T47D (cell line): Measurements from ENCODE around the gene INPP5A.
A peak's percentile ranks its signal among the peaks of the same experiment; 100 is the strongest.
"Not testable (repeated sequence)": the region's sequence is repeated elsewhere in the genome, so short reads cannot be mapped to it uniquely, and the experiment has no call there.

Experiments used
- DNase-seq, 2 experiments: peaks; one replicate each; pipeline versions ENCODE4 v3.0.0 to v3.0.0-alpha.2; 2011 to 2012; ENCODE audit warnings: low read depth in 1 of 2, low spot score in 1 of 2
- JUND ChIP-seq: IDR thresholded peaks from 2 replicates; pipeline ENCODE4 v1.6.1; 2012; ENCODE audit warnings: low read depth
- in situ Hi-C: cut with HindIII; loops from 2 replicates; pipeline ENCODE4 v1.10.0; 2016; ENCODE audit warnings: low sequenced_read_pairs, low pct_unique_long_range_greater_than_20kb

INPP5A gene

DNA sequence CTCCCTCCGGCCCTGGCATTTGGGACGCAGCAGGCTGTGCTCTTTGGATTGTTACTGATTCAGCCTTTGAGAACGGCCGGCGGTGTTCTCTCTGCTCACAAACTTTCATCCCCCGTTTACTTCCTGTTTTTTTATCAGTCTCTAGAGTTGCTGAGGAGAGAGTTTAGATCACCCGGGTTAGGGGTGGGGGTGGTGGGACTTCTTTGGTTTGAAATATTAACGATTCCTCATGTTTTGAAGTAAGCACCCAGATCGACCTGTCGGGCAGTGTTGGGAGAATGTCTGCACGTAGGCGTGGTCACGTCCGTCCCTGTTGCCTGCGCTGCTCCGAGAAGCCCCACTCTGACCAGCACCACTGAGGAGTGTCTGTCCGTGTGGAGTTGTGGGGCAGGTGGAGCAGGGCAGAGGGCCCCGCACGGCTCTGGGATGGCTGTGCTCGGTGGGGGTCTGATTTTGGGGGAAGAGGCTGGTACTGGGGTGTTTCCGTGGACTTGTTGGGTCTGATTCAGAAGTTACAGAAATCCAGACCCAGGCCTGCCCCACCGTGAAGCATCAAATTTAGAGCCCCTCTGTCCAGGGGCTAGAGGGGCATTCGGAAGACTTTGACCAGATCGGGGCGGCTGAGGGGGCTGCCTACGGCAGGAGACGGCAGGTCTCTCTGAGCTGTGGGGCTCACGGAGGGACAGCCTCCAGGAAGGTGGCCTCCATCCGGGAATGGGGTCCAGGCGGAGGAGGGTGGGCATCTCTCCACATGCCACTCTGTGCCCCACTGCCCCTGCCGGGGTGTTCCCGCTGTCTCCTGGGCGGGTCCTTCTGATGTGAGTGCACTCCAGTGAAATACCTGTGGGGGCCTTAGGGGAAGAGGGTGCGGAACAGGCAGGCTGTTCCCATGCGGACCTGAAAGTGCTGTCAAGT, 7.4 kb downstream of the INPP5A start:
- no peak for DNase-seq
- in situ Hi-C loops, result no loop called here
- no peak for TF ChIP-seq JUND

GRCh38 chr10:132545659-132546367, 8.2 kb downstream of the INPP5A start:
- TF ChIP-seq JUND, result no peak
- DNase-seq, result no peak
- in situ Hi-C loops, result no loop called here

DNA sequence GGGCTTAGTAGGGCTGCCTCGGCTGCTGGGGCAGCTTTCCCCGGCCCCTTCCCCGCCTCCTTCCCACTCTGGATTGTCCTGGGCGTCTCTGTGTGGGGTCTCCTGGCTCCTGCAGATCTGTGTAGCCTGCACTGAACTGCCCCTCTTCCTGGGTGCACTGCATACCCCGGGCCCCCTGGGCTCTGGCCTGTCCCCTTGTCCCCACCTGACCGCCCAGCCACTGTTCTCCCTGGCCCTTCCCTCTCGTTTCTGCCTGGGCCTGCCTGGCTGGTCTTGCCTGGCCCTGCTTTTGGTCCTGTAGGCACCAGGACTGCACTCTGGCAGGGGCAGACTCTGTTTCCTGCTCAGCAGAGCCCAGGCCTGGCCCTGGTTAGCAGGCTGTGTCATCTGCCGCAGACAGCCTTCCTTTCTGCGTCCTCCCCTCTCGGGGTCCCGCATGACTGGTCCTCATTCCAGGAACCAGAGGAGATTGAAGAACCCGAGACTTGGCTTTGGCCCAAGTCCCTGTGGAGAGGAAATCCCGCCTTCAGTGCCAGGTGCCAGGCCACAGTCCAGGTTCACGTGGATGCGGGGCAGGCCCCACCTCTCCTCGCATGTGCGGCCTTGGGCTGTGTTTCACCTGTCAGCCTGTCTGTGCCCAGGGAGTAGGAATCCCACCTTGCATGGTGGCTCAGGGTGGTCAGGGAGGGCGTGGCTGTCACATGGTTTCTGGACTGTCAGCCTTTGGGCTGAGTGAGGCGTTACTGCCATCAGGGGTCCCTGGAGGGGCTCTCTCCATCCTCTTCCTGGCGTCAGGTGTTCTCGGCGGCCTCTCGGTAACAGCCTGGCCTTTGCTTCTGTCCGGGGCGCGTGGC, 9.2 kb downstream of the INPP5A start:
- in situ Hi-C loops, result no loop called here
- DNase-seq, result no peak

DNA sequence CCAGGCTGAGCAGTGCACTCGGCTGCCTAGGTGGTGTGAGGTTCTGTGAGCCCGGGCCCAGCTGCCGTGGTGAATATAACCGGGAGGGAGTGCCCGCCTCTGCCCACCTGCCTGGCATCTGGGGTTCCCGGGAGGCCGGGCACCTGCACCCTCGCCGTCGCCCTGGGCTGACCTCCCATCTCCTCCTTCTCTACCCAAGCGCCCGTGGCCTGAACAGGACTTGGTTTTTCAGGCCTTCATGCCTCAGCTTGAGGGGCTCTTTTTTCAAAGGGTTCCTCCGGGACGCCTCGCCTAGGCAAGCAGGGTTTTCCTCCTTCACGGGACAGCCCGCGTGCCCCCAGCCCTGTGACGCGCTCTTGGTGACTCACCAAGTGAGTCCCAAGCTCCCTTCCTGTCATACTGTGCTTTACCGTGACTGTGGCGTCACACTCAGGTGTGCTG, 9.9 kb downstream of the INPP5A start:
- no peak for DNase-seq

More for the DNA sequence above, 9.2 kb downstream of the INPP5A start:
- TF ChIP-seq JUND, result no peak

GRCh38 chr10:132548106-132548823, 10.7 kb downstream of the INPP5A start:
- DNase-seq, result no peak

More for the DNA sequence above, 9.9 kb downstream of the INPP5A start:
- no peak for TF ChIP-seq JUND
- in situ Hi-C loops, result no loop called here

DNA sequence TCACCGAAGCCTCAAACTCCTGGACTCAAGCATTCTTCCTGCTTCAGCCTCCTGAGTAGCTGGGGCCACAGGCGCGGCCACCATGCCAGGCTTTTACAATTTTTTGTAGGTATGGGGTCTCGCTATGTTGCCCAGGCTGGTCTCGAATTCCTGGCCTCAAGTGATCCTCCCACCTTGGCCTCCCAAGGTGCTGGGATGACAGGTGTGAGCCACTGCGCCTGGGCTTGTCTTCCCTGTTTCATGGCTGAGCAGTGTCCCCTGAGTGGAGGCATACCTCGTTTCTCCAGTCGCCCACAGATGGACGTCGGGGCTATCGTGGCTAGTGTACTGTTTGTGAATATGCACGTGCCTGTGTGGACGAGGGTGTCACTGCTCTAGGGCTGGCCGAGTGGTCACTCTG, 11.3 kb downstream of the INPP5A start:
- DNase-seq, result no peak
- TF ChIP-seq JUND, result no peak
- in situ Hi-C loops, result no loop called here

More at GRCh38 chr10:132548106-132548823, 10.7 kb downstream of the INPP5A start:
- in situ Hi-C loops, result no loop called here
- TF ChIP-seq JUND, result no peak

DNA sequence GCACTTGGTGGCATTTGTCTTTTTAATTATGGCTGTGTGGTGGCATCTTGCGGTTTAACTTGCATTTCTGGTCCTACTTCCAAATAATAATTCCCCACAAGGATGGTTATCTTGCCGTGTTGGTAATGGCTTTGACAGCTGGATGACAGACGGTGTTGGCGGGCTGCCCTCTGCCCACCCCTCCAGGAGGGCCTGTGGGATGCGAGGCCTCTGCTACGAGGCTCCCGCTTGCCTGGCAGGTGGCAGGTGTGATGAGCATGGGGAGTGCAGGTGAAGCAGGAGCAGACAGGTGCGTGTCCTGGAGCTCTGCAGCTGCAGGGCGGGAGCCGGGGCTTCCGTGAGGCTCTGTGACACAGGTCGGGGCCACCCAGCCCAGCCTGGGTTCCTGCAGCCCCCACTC, 11.8 kb downstream of the INPP5A start:
- no peak for TF ChIP-seq JUND
- DNase-seq, result peak in 1 of 2 experiments; percentile 43
- in situ Hi-C loops, result no loop called here

DNA sequence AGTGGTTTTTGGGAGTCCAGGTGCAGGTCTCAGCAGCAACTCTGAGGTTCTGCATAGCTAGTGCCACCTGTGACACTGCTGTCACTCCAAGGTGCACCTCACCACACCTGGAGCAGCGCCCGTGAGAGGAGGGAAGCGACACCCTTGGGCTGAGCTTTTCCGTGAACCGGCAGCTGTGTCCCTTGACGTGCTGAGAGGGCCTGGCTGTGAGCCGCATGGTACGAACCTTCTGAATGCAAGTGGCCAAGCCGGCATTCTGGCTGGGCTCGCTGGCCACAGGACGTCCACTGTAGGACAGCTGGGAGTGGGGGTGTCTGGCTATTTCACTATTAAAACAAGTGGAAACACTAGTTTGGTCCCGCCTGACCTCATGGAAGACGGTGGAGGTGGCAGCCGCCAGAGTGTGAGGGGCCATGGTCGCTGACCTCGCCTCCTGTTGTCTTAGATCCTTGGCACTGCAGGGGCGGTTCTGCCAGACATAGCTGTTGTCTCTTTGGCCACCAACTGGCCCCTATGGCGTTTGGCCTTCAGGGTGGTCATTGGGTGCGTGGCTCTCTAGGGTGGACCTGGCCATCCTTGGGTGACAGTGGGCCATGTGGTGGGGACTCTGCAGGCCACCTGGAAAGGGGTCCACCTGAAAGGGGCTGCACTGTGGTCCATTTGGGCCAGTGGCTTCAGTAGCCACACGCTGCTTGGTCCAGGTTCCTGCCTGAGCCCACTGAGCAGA, 12.9 kb downstream of the INPP5A start:
- in situ Hi-C loops, result no loop called here
- no peak for TF ChIP-seq JUND
- no peak for DNase-seq

DNA sequence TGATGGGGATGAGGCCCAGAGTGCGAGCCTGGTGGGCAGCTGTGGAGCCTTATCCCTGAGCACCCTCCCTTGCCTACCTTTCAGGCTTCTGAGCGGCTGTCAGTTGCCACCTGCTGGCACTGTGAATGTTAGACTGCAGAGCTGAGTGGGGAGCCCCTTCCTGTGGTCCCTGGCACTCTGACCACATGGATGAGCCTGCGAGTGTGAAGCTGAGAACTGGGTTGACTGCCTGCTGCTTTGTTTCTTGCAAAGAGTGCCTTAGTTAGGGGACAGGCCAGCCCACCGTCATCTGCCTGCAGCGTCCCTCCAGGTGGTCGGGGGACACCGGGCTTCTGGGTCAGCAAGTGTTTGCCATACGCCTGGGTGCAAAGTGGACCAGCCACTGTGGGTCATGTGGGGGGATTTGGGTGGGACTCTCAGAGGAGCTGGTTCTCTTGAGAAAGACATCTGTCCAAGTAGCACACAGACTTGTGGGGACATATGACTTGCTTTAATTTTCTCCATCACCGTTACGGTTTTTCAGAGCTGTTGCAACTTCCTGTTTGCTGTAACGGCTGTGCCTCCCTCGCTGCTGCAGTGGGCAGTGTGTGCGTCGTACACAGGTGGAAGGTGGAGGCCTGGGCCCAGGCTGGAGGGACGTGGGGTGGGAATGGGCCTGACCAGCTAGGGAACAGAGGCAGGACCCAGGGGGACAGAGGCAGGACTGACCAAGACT, 13.7 kb downstream of the INPP5A start:
- no peak for TF ChIP-seq JUND
- no peak for DNase-seq
- in situ Hi-C loops, result no loop called here

GRCh38 chr10:132551808-132552130, 14.2 kb downstream of the INPP5A start:
- no peak for DNase-seq
- no peak for TF ChIP-seq JUND

GRCh38 chr10:132552635-132553034, 15.0 kb downstream of the INPP5A start:
- in situ Hi-C loops, DNase-seq: not testable (repeated sequence)

More at GRCh38 chr10:132551808-132552130, 14.2 kb downstream of the INPP5A start:
- in situ Hi-C loops, result no loop called here

- DNase-seq, in situ Hi-C loops: not testable (repeated sequence)
Observed at GRCh38 chr10:132553568-132553967, 16.0 kb downstream of the INPP5A start.
